ENCODE results near the gene RTBDN. TPM values are rescaled to one million over a fixed set of nuclear protein-coding genes. Genes with fewer than 3 reads are reported as not detected.

The RTBDN gene
- total RNA-seq, 2 experiments from 2014 or later = not detected

DNA sequence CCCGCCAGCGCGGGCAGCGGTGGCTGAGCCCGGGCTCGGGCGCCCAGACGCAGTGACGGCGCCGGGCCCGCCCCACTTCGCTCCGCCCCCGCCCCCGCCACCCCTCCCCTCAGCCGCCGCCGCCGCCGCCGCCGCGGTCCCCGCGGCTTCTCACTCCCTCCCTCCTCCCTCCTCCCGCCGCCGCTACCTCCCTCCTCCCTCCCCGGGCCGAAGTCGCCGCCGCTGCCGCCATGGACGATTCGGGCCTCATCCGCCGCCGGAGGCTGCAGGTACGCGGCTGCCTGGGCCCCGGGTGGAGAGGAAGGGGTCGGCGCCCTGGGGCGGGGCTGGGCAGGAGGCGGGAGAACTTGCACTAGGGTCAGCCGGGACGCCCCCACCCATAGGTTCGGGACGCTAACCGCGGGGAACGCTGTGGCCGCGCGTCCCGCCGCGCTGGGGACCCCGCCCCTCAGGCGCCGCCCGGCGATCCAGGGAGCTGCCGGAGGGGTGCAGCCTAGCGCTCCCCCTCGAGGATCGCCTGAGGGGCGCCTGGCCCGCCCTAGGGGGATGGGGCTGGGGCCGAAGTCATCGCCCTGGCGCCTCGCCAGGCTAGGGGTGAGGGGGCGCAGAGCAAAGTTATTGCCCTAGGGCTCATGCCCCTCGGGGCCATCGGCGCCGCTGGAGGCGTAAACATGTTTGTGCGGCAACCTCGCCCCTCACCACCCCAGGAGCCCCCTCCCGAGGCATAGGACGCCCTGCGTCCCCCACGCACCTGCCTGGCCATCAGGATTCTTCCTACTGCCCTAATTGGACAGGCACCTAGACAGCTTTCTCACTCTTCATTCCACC is 427 bp downstream of the RTBDN start:
- ATAC-seq (ENCODE audit: poor library complexity) = no peak
- POLR2A ChIA-PET = interaction anchor here (0.5 kb wide), 1 partner anchor 767 kb away, joined by 3 read pairs; no protein-coding TSS in a partner anchor

DNA sequence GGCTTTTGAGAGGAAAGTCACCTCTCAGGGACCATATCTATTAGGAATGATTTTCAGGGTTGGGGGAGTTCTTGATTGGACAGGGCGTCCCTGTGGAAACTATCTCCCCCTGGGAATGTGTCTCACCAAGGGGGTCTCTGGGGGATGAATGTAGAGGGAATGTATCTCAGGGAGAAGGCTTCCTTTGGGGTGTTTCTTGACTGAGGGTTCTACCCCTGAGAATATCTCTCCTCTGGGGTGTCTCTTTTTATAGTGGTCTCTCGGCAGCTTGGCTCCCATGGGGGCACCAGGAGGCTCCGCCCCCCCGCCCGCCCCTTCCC is 1.0 kb downstream of the RTBDN start:
- CTCF ChIA-PET = interaction anchor here (0.6 kb wide), 1 partner anchor 14 kb away, joined by 4 read pairs; no protein-coding TSS in a partner anchor
- Histone ChIP-seq H3K9me3 (ENCODE audit: control insufficient read depth in 1 of 2, insufficient read depth in 1 of 2, low read length in 2 of 2) (peaks cover 0 to 46% of the 10 kb centered on the region in 2 experiments), H3K4me3 (ENCODE audit: low read length) (no peak overlapping the region), H3K27me3 (ENCODE audit: control insufficient read depth in 1 of 2, insufficient read depth in 2 of 2, low read length in 2 of 2) (peaks cover 85 to 94% of the 10 kb centered on the region in 2 experiments), H3K4me1 (ENCODE audit: insufficient read depth, low read length) (peaks cover 34% of the 10 kb centered on the region), H3K36me3 (ENCODE audit: insufficient read depth, low read length) (no peaks in the 10 kb centered on the region), H3K27ac (ENCODE audit: low read depth in 1 of 2, low read length in 2 of 2) (no peak overlapping the region)
- H3K27me3 Mint-ChIP-seq = peaks cover 92% of the 10 kb centered on the region
- H3K4me1 Mint-ChIP-seq (ENCODE audit: low read depth) = peaks cover 29% of the 10 kb centered on the region
- ATAC-seq (ENCODE audit: poor library complexity) (no peak), DNase-seq (no peak)
- TF ChIP-seq, protein P1, sequence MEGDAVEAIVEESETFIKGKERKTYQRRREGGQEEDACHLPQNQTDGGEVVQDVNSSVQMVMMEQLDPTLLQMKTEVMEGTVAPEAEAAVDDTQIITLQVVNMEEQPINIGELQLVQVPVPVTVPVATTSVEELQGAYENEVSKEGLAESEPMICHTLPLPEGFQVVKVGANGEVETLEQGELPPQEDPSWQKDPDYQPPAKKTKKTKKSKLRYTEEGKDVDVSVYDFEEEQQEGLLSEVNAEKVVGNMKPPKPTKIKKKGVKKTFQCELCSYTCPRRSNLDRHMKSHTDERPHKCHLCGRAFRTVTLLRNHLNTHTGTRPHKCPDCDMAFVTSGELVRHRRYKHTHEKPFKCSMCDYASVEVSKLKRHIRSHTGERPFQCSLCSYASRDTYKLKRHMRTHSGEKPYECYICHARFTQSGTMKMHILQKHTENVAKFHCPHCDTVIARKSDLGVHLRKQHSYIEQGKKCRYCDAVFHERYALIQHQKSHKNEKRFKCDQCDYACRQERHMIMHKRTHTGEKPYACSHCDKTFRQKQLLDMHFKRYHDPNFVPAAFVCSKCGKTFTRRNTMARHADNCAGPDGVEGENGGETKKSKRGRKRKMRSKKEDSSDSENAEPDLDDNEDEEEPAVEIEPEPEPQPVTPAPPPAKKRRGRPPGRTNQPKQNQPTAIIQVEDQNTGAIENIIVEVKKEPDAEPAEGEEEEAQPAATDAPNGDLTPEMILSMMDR (IDR thresholded peaks at IDR 0.05) = no peak
- H3K36me3 Mint-ChIP-seq (ENCODE audit: low read depth) = no peaks in the 10 kb centered on the region
- H3K27ac Mint-ChIP-seq = no peak overlapping the region
- no peak overlapping the region for H3K4me3 Mint-ChIP-seq
- intact Hi-C loops (cut with DNase I, micrococcal nuclease) = no loop called here
- POLR2A ChIA-PET = no interaction called here
- H3K9me3 Mint-ChIP-seq = no peaks in the 10 kb centered on the region

More for the DNA sequence above, 427 bp downstream of the RTBDN start:
- Histone ChIP-seq H3K9me3 (ENCODE audit: control insufficient read depth in 1 of 2, insufficient read depth in 1 of 2, low read length in 2 of 2) (peaks cover 0 to 49% of the 10 kb centered on the region in 2 experiments), H3K36me3 (ENCODE audit: insufficient read depth, low read length) (no peaks in the 10 kb centered on the region), H3K4me1 (ENCODE audit: insufficient read depth, low read length) (peaks cover 40% of the 10 kb centered on the region), H3K4me3 (ENCODE audit: low read length) (peak overlapping the region; percentile 5), H3K27ac (ENCODE audit: low read depth in 1 of 2, low read length in 2 of 2) (no peak overlapping the region), H3K27me3 (ENCODE audit: control insufficient read depth in 1 of 2, insufficient read depth in 2 of 2, low read length in 2 of 2) (peaks cover 83 to 93% of the 10 kb centered on the region in 2 experiments)
- DNase-seq = peak in 6 of 14 experiments; percentile 19 to 74 (median 48)
- Mint-ChIP-seq H3K9me3 (no peaks in the 10 kb centered on the region), H3K4me1 (ENCODE audit: low read depth) (peaks cover 30% of the 10 kb centered on the region), H3K27ac (no peak overlapping the region), H3K36me3 (ENCODE audit: low read depth) (no peaks in the 10 kb centered on the region), H3K4me3 (peak overlapping the region; percentile 31), H3K27me3 (peaks cover 88% of the 10 kb centered on the region)
- TF ChIP-seq, protein P1 (IDR thresholded peaks at IDR 0.05) = no peak
- intact Hi-C loops (cut with DNase I, micrococcal nuclease) = no loop called here
- CTCF ChIA-PET = interaction anchor here (0.6 kb wide), 1 partner anchor 14 kb away, joined by 4 read pairs; no protein-coding TSS in a partner anchor

DNA sequence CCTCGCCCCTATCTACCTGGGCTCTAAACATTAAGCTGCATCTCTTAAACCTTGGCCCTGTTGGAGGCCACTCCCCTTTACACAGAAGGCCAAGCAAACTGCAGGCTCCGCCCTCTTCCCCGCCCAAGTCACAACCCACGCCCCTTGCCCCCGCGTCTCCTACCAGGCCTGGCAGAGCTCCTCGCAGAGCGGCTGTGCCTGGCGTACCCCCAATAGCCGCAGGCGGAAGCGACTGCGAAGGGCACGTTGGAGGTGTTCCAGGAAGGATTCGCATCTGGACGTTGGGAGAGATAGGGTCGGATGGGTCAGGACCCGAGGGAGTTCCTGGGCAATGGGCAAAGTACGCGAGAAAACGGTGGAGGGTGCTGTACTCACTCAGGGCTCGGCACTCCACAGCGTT is 5.9 kb downstream of the RTBDN start:
- ATAC-seq (ENCODE audit: poor library complexity) = peak; percentile 25
- Histone ChIP-seq H3K4me3 (ENCODE audit: low read length) (no peak overlapping the region), H3K27ac (ENCODE audit: low read depth in 1 of 2, low read length in 2 of 2) (no peak overlapping the region), H3K27me3 (ENCODE audit: control insufficient read depth in 1 of 2, insufficient read depth in 2 of 2, low read length in 2 of 2) (peaks cover 76 to 82% of the 10 kb centered on the region in 2 experiments), H3K36me3 (ENCODE audit: insufficient read depth, low read length) (no peaks in the 10 kb centered on the region), H3K4me1 (ENCODE audit: insufficient read depth, low read length) (peaks cover 25% of the 10 kb centered on the region), H3K9me3 (ENCODE audit: control insufficient read depth in 1 of 2, insufficient read depth in 1 of 2, low read length in 2 of 2) (peaks cover 0 to 27% of the 10 kb centered on the region in 2 experiments)
- peaks cover 78% of the 10 kb centered on the region for H3K27me3 Mint-ChIP-seq
- no peak overlapping the region for H3K27ac Mint-ChIP-seq
- H3K36me3 Mint-ChIP-seq (ENCODE audit: low read depth) = no peaks in the 10 kb centered on the region
- ChIA-PET POLR2A (interaction anchor here (0.6 kb wide), 1 partner anchor 111 kb away, joined by 3 read pairs; no protein-coding TSS in a partner anchor), CTCF (interaction anchor here (1.6 to 1.7 kb wide), 2 partner anchors 46 to 71 kb away, joined by 3 read pairs; no protein-coding TSS in a partner anchor)
- peak in 1 of 14 experiments; percentile 51 for DNase-seq
- TF ChIP-seq, protein P1 (IDR thresholded peaks at IDR 0.05) = no peak
- H3K4me1 Mint-ChIP-seq (ENCODE audit: low read depth) = peaks cover 16% of the 10 kb centered on the region
- intact Hi-C loops (cut with DNase I, micrococcal nuclease) = no loop called here
- H3K4me3 Mint-ChIP-seq = no peak overlapping the region
- no peaks in the 10 kb centered on the region for H3K9me3 Mint-ChIP-seq
